ENCODE data around the gene DICER1. TPM values are rescaled to one million over a fixed set of nuclear protein-coding genes. Genes with fewer than 3 reads are reported as not detected.

DICER1 gene
- total and polyA plus RNA-seq, 9 of the 15 experiments (the other 6 are each of a cell fraction or from before 2014, with no cell fraction given) = 2.5 to 23.2 (median 12.4) TPM

GRCh38 chr14:95096476-95096875 is 60.9 kb downstream of the DICER1 start (continued):
- no peak for TF ChIP-seq FOXM1 (IDR thresholded peaks at IDR 0.05; ENCODE audit: low read depth)
- TF ChIP-seq FOXM1 (CRISPR knock-in tag; IDR thresholded peaks at IDR 0.05; ENCODE audit: low read depth) = no peak
- TF ChIP-seq SMC3 (conservative IDR thresholded peaks at IDR 0.05; ENCODE audit: insufficient read depth, low read depth, low read length) = no peak
- no peak for TF ChIP-seq KLF10 (CRISPR knock-in tag; IDR thresholded peaks at IDR 0.05)
- TF ChIP-seq RFX5 (IDR thresholded peaks at IDR 0.05; ENCODE audit: low read depth, low read length) = no peak
- no peak for TF ChIP-seq ZNF143 (CRISPR knock-in tag; IDR thresholded peaks at IDR 0.05)
- TF ChIP-seq, protein P1, sequence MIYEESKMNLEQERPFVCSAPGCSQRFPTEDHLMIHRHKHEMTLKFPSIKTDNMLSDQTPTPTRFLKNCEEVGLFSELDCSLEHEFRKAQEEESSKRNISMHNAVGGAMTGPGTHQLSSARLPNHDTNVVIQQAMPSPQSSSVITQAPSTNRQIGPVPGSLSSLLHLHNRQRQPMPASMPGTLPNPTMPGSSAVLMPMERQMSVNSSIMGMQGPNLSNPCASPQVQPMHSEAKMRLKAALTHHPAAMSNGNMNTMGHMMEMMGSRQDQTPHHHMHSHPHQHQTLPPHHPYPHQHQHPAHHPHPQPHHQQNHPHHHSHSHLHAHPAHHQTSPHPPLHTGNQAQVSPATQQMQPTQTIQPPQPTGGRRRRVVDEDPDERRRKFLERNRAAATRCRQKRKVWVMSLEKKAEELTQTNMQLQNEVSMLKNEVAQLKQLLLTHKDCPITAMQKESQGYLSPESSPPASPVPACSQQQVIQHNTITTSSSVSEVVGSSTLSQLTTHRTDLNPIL (CRISPR knock-in tag; IDR thresholded peaks at IDR 0.05) = no peak
- no peak for TF ChIP-seq ZFP1 (CRISPR knock-in tag; IDR thresholded peaks at IDR 0.05)
- no peak for TF ChIP-seq THRAP3 (IDR thresholded peaks at IDR 0.05; ENCODE audit: borderline replicate concordance)
- no peak for TF ChIP-seq MCM5 (IDR thresholded peaks at IDR 0.05; ENCODE audit: low read depth)

- H3K4me2 ChIP-seq (ENCODE audit: insufficient read depth, low read length) = no peak overlapping the region
- 86% methylated on average over 4 of the region's 8 CpGs for WGBS (ENCODE audit: insufficient coverage, low coverage, missing lambda C conversion rate)
- no peaks in the 10 kb centered on the region for H3K4me1 ChIP-seq (replicated peaks in 1 of 2; ENCODE audit: control insufficient read depth in 2 of 2, insufficient read depth in 2 of 2, low read length in 2 of 2)
- TF ChIP-seq RBM22 (IDR thresholded peaks at IDR 0.05; ENCODE audit: low read depth, low read length, poor library complexity, severe bottlenecking) (no peak), TARDBP (IDR thresholded peaks at IDR 0.05) (no peak), U2AF1 (optimal IDR thresholded peaks at IDR 0.05; ENCODE audit: low read depth, low read length) (no peak), ELF1 (tag; IDR thresholded peaks at IDR 0.05) (no peak)
- intact Hi-C loops (cut with micrococcal nuclease) (loop anchor here (5.0 to 10.0 kb wide), 2 partner anchors 99 to 409 kb away; no protein-coding TSS in a partner anchor), in situ Hi-C loops (cut with MboI) (no loop called here)
- no peak overlapping the region for H3K4me3 ChIP-seq
- CTCF ChIA-PET (ENCODE audit: low intra/inter-chr PET ratio) = no interaction called here
- POLR2A ChIA-PET = no interaction called here
- ATAC-seq (no peak), DNase-seq (ENCODE audit: extremely low read depth in 1 of 4, low spot score in 3 of 4) (no peak), FAIRE-seq (no peak)
- no peaks in the 10 kb centered on the region for H3K9me1 ChIP-seq (ENCODE audit: control insufficient read depth, insufficient read depth, low read length)
- no peak overlapping the region for H2AFZ ChIP-seq (ENCODE audit: low read depth, low read length)
- H3K27me3 ChIP-seq (ENCODE audit: control insufficient read depth in 2 of 2, insufficient read depth in 2 of 2, low read length in 2 of 2) = no peaks in the 10 kb centered on the region
- no peaks in the 10 kb centered on the region for H4K20me1 ChIP-seq (replicated peaks; ENCODE audit: control insufficient read depth, insufficient read depth, low read length)
- H3K9me3 ChIP-seq (replicated peaks; ENCODE audit: control insufficient read depth, insufficient read depth, low read depth, low read length) = no peaks in the 10 kb centered on the region
- H3K79me2 ChIP-seq (ENCODE audit: control insufficient read depth, insufficient read depth, low read length) = no peaks in the 10 kb centered on the region
- H3K27ac ChIP-seq (ENCODE audit: extremely low read depth, low read depth, low read length) = no peak overlapping the region
- peaks cover 20% of the 10 kb centered on the region; the same call in 1 of the 3 replicates for H3K36me3 ChIP-seq (ENCODE audit: control insufficient read depth, insufficient read depth, low read length)
- no TSS peak for BruUV-seq (replicated peaks)
- no peak overlapping the region for H3K9ac ChIP-seq (ENCODE audit: insufficient read depth in 1 of 2, low read depth in 2 of 2, low read length in 2 of 2)
Observed at GRCh38 chr14:95095996-95096395, 61.3 kb downstream of the DICER1 start.

All from K562 (cell line).